AG04450 (cell line): ENCODE results near the gene KRTAP2-4. TPM values are rescaled to one million over a fixed set of nuclear protein-coding genes. Genes with fewer than 3 reads are reported as not detected.
"Not testable (repeated sequence)": the region's sequence is repeated elsewhere in the genome, so short reads cannot be mapped to it uniquely, and the experiment has no call there.

Experiments
- CTCF ChIA-PET: fragments of 300-600, 350-600 bp; formaldehyde crosslinking; extraction: SDS; loops from one replicate; lab custom pipeline; 2022; ENCODE audit warnings: antibody characterized with exemption, inconsistent platforms; lab: Charles Lee
- POLR2A ChIA-PET: fragments of 350-600 bp; formaldehyde crosslinking; extraction: SDS; loops from one replicate; lab custom pipeline; 2021; ENCODE audit warnings: antibody characterized with exemption, inconsistent platforms; lab: Yijun Ruan, JAX
- DNase-seq: peaks from one replicate; pipeline ENCODE4 v3.0.0-alpha.2; 2011; ENCODE audit warnings: low read depth, low spot score
- H3K27ac ChIP-seq: one replicate; pipeline ENCODE4 v1.5.1; 2012; ENCODE audit warnings: low read depth, low read length, control low read depth
- H3K27me3 ChIP-seq: one replicate; pipeline ENCODE4 v1.6.0; 2012; ENCODE audit warnings: low read length; ENCODE audit not compliant: control insufficient read depth, insufficient read depth
- H3K4me3 ChIP-seq: 2 replicates; pipeline ENCODE4 v1.5.1; 2011; ENCODE audit warnings: mild to moderate bottlenecking, low read depth, low read length, control low read depth
- H3K9me3 ChIP-seq: 2 replicates; pipeline ENCODE4 v1.5.1; 2012; ENCODE audit warnings: low read length; ENCODE audit not compliant: control insufficient read depth, insufficient read depth
- polyA plus RNA-seq: library from polyadenylated mRNA; depleted of rRNA; stranded (reverse); fragments of >200 nt; gene quantifications from 2 replicates; pipeline ENCODE4 v1.2.3, GENCODE V29; 2011
- TF ChIP-seq, protein P1 (sequence below): IDR thresholded peaks from 2 replicates; pipeline ENCODE4 v1.5.1; 2011; ENCODE audit warnings: low read depth, low read length, control low read depth, inconsistent platforms

The KRTAP2-4 gene
- polyA plus RNA-seq, 1 experiment: not detected

DNA sequence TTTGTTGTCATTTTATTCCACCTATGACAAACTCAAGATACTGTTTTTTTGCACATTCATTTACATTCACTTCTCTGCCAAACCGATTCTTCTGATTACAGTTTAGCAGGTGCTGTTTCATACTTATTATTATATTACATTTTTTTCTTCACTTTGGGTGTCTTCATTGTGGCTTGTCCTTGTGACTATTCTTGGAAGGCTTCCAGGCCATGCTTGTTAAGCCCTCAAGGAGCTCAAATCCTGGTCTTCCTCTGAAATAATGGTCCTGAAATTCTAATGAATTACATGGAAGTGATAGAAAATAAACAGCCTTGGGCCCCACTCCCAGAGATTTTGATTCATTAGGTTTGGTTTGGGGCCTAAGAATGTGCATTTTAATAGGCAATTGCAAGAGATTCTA lies 1.4 kb downstream of the KRTAP2-4 start:
- Histone ChIP-seq H3K27ac (no peak overlapping the region), H3K4me3 (no peak overlapping the region), H3K27me3 (no peaks in the 10 kb centered on the region), H3K9me3 (no peaks in the 10 kb centered on the region)
- TF ChIP-seq, protein P1, sequence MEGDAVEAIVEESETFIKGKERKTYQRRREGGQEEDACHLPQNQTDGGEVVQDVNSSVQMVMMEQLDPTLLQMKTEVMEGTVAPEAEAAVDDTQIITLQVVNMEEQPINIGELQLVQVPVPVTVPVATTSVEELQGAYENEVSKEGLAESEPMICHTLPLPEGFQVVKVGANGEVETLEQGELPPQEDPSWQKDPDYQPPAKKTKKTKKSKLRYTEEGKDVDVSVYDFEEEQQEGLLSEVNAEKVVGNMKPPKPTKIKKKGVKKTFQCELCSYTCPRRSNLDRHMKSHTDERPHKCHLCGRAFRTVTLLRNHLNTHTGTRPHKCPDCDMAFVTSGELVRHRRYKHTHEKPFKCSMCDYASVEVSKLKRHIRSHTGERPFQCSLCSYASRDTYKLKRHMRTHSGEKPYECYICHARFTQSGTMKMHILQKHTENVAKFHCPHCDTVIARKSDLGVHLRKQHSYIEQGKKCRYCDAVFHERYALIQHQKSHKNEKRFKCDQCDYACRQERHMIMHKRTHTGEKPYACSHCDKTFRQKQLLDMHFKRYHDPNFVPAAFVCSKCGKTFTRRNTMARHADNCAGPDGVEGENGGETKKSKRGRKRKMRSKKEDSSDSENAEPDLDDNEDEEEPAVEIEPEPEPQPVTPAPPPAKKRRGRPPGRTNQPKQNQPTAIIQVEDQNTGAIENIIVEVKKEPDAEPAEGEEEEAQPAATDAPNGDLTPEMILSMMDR: no peak
- CTCF ChIA-PET: no interaction called here
- DNase-seq: no peak
- POLR2A ChIA-PET: no interaction called here

DNA sequence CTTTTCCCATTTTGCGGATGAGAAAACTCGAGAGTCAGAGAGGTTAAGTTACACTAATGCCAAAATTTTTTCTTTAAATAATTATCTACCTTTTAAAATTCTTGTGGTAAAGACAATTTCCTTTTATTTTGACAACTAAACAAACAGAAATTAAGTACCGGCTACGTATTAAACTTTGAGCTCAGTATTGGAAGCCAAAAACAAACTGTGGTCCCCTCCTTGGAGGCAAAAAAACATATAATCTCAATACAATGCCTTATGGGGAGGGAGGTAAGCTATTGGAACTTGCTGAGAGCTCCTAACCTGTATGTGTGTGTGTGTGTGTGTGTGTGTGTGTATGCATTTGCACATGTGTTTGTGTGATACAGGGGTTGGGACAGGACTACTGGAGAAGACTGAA lies 2.2 kb downstream of the KRTAP2-4 start:
- TF ChIP-seq, protein P1: no peak
- ChIA-PET POLR2A (no interaction called here), CTCF (no interaction called here)
- H3K9me3 ChIP-seq: no peaks in the 10 kb centered on the region
- no peak overlapping the region for H3K4me3 ChIP-seq
- no peak overlapping the region for H3K27ac ChIP-seq
- no peaks in the 10 kb centered on the region for H3K27me3 ChIP-seq
- DNase-seq: no peak

DNA sequence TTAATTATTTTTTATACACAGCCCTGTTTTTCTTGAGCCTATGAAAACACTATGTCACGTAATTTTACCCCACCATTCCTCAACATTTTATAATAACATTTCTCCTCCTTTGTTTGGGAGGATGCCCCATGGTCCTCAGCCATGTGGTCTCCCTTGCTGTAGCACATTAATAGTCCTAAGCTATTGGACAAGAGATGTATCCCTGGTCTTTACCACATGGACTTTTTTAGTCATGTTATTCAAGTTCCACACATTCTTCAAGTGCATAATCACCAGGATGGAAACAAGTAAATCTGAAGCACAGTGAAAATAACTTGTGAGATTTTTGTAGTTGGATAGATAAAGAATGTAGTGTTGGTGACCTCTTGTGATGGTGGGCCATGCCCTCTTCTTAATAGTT lies 3.7 kb downstream of the KRTAP2-4 start:
- Histone ChIP-seq H3K4me3 (no peak overlapping the region), H3K9me3 (no peaks in the 10 kb centered on the region), H3K27me3 (no peaks in the 10 kb centered on the region), H3K27ac (peak overlapping the region; percentile 86)
- TF ChIP-seq, protein P1: no peak
- ChIA-PET POLR2A (interaction anchor here (1.2 kb wide), 1 partner anchor 14 kb away, joined by 3 read pairs; no protein-coding TSS in a partner anchor), CTCF (interaction anchor here (1.2 kb wide), 1 partner anchor 487 kb away, joined by 3 read pairs; no protein-coding TSS in a partner anchor)
- peak; percentile 86 for DNase-seq

DNA sequence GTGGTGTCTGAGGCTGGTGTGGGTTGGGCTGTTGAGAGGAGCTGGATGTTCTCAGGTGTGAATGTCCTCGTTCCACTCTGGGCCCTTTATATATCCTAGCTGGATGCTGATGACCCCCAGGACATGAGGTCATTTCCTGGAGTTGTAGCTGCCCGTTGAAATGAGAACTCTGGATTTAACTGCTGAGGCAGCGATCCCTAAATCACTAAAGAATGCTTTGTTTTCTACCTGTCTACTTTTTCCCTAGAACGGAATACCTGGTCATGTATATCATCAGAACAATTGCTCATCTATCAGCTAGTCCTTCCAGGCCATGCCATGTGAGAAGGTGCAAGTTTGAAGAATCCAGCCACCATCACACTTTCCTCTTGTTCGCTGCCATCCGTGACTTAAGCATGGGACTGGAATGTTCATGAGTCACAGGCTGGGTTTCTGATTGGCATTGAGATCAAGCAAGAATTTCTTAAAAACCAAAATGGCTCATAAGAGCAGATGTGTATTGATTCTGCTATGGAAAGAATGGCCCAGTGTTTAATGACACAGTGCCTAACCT lies 5.6 kb downstream of the KRTAP2-4 start, which contains the start of gene KRTAP2-3:
KRTAP2-3 (minus strand) TSS at position 63 of the 553 bp plus-strand sequence. CDS start 64 bp downstream, outside the sequence.
- peak; percentile 87 for DNase-seq
- CTCF ChIA-PET: interaction anchor here (1.6 kb wide), 1 partner anchor 488 kb away, joined by 4 read pairs; no protein-coding TSS in a partner anchor
- POLR2A ChIA-PET: interaction anchor here (1.2 to 1.8 kb wide), 2 partner anchors 33 to 488 kb away, joined by 3 to 6 read pairs; partner anchors contain the start of gene KRTAP1-5
- TF ChIP-seq, protein P1: no peak
- no peaks in the 10 kb centered on the region for H3K9me3 ChIP-seq
- H3K27ac ChIP-seq: peak within 1 kb of the TSS; percentile 85
- H3K4me3 ChIP-seq: no peak within 1 kb of the TSS
- H3K27me3 ChIP-seq: no peaks in the 10 kb centered on the region

DNA sequence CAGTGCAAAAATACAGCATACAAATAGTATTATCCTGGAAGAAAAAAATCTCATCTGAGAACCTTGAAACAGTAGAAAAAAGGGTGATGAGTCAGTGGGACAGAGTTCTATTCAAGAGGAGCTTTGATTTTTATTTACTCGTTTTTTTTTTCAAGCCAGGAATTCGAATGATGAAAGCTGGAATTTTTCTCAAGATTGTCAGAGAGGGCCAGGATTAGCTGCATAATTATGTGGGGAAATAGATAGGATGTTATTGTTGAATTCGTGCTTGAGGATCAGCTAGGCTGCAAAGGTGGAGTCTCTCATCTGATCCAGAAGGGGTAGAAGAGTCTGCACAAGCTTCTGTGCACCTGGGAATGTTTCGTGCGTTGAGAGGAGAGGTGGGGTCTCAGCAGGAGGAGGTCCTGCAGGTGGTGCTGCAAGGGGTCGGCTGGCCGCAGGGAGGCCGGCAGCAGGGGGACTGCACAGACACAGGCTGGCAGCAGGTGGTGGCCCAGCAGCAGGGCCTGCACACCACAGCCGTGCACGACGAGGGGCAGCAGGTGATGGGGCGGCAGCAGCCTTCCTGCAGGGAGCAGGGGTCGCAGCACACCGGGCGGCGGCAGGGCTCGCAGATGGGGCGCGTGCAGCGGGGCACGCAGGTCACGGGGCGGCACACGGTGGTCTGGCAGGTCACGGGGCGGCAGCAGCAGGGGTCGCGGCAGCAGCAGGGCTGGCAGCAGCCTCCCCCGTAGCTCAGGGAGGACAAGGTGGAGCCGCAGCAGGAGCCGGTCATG lies 6.2 kb downstream of the KRTAP2-4 start:
- ChIA-PET POLR2A (interaction anchor here (0.6 to 1.8 kb wide), 6 partner anchors 33 to 489 kb away, joined by 3 to 11 read pairs (median 4); partner anchors contain the start of gene KRTAP1-5), CTCF (interaction anchor here (0.6 to 1.6 kb wide), 4 partner anchors 21 to 489 kb away, joined by 3 to 8 read pairs (median 4); no protein-coding TSS in a partner anchor)
- peak overlapping the region; percentile 85 for H3K27ac ChIP-seq
- peak; percentile 75 for DNase-seq
- H3K4me3 ChIP-seq, H3K9me3 ChIP-seq, H3K27me3 ChIP-seq: not testable (repeated sequence)
